ENCODE measurements around the gene CMTM8.
A peak's percentile ranks its signal among the peaks of the same experiment; 100 is the strongest.

The CMTM8 gene

GRCh38 chr3:32305361-32305876 is 66.9 kb downstream of the CMTM8 start:
- no peak for DNase-seq (ENCODE audit: low read depth, low spot score)

- no peak for DNase-seq (ENCODE audit: low read depth, low spot score)
These were observed 67.6 kb downstream of the CMTM8 start for GRCh38 chr3:32306072-32306471.

GRCh38 chr3:32307591-32307990 is 69.1 kb downstream of the CMTM8 start:
- DNase-seq (ENCODE audit: low read depth, low spot score): no peak

- DNase-seq (ENCODE audit: low read depth, low spot score): no peak
These were observed 69.9 kb downstream of the CMTM8 start for GRCh38 chr3:32308378-32308777.

- no peak for DNase-seq (ENCODE audit: low read depth, low spot score)
These were observed 71.3 kb downstream of the CMTM8 start for GRCh38 chr3:32309654-32310242.

- no peak for DNase-seq (ENCODE audit: low read depth, low spot score)
These were observed 71.9 kb downstream of the CMTM8 start for GRCh38 chr3:32310336-32310735.

- no peak for DNase-seq (ENCODE audit: low read depth, low spot score)
These were observed 72.7 kb downstream of the CMTM8 start for GRCh38 chr3:32310918-32311839.

GRCh38 chr3:32312251-32312650 is 73.8 kb downstream of the CMTM8 start:
- no peak for DNase-seq (ENCODE audit: low read depth, low spot score)

GRCh38 chr3:32313169-32313568 is 74.7 kb downstream of the CMTM8 start:
- DNase-seq (ENCODE audit: low read depth, low spot score): no peak

- no peak for DNase-seq (ENCODE audit: low read depth, low spot score)
These were observed 75.4 kb downstream of the CMTM8 start for GRCh38 chr3:32313723-32314473.

- no peak for DNase-seq (ENCODE audit: low read depth, low spot score)
These were observed 77.0 kb downstream of the CMTM8 start for GRCh38 chr3:32315441-32315840.

GRCh38 chr3:32316319-32316718 is 77.8 kb downstream of the CMTM8 start:
- no peak for DNase-seq (ENCODE audit: low read depth, low spot score)

GRCh38 chr3:32316976-32317375 is 78.5 kb downstream of the CMTM8 start:
- DNase-seq (ENCODE audit: low read depth, low spot score): no peak

GRCh38 chr3:32319607-32320006 is 81.1 kb downstream of the CMTM8 start:
- no peak for DNase-seq (ENCODE audit: low read depth, low spot score)

GRCh38 chr3:32320080-32320479 is 81.6 kb downstream of the CMTM8 start:
- no peak for DNase-seq (ENCODE audit: low read depth, low spot score)

- DNase-seq (ENCODE audit: low read depth, low spot score): peak; percentile 43
These were observed 82.8 kb downstream of the CMTM8 start for GRCh38 chr3:32321095-32321790.

GRCh38 chr3:32322311-32322710 is 83.8 kb downstream of the CMTM8 start:
- no peak for DNase-seq (ENCODE audit: low read depth, low spot score)

GRCh38 chr3:32323604-32324003 is 85.1 kb downstream of the CMTM8 start:
- no peak for DNase-seq (ENCODE audit: low read depth, low spot score)

GRCh38 chr3:32325201-32325600 is 86.7 kb downstream of the CMTM8 start:
- DNase-seq (ENCODE audit: low read depth, low spot score): no peak

- DNase-seq (ENCODE audit: low read depth, low spot score): no peak
These were observed 87.4 kb downstream of the CMTM8 start for GRCh38 chr3:32325927-32326326.

- no peak for DNase-seq (ENCODE audit: low read depth, low spot score)
These were observed 88.3 kb downstream of the CMTM8 start for GRCh38 chr3:32326795-32327194.

GRCh38 chr3:32334675-32335074 is 96.2 kb downstream of the CMTM8 start:
- DNase-seq (ENCODE audit: low read depth, low spot score): no peak
